HG03575 (cell line): Measurements from ENCODE around the gene CHRM3.

Experiments
- ATAC-seq: cut with Tn5 transposase; IDR thresholded peaks from one replicate; pipeline ENCODE4 v1.9.1; 2021; ENCODE audit not compliant: unreplicated experiment, insufficient number of reproducible peaks, low FRiP score; ENCODE audit errors: extremely low read depth

CHRM3 gene

GRCh38 chr1:239389703-239390102 lies 3.3 kb downstream of the CHRM3 start:
- no peak for ATAC-seq

GRCh38 chr1:239392271-239392670 lies 5.9 kb downstream of the CHRM3 start:
- no peak for ATAC-seq

- no peak for ATAC-seq
Measured at GRCh38 chr1:239394107-239394506, 7.7 kb downstream of the CHRM3 start.

- no peak for ATAC-seq
Measured at GRCh38 chr1:239413916-239414315, 27.5 kb downstream of the CHRM3 start.

GRCh38 chr1:239417221-239417620 lies 30.9 kb downstream of the CHRM3 start:
- no peak for ATAC-seq

- ATAC-seq: no peak
Measured at GRCh38 chr1:239417986-239418640, 31.7 kb downstream of the CHRM3 start.

GRCh38 chr1:239418681-239419080 lies 32.3 kb downstream of the CHRM3 start:
- ATAC-seq: no peak

GRCh38 chr1:239421811-239422210 lies 35.4 kb downstream of the CHRM3 start:
- no peak for ATAC-seq

GRCh38 chr1:239422818-239423217 lies 36.5 kb downstream of the CHRM3 start:
- ATAC-seq: no peak

- ATAC-seq: no peak
Measured at GRCh38 chr1:239426821-239427475, 40.6 kb downstream of the CHRM3 start.

GRCh38 chr1:239427712-239428111 lies 41.3 kb downstream of the CHRM3 start:
- no peak for ATAC-seq

GRCh38 chr1:239428120-239428710 lies 41.8 kb downstream of the CHRM3 start:
- no peak for ATAC-seq

- ATAC-seq: no peak
Measured at GRCh38 chr1:239429163-239429562, 42.8 kb downstream of the CHRM3 start.

- no peak for ATAC-seq
Measured at GRCh38 chr1:239432255-239432654, 45.9 kb downstream of the CHRM3 start.

GRCh38 chr1:239434181-239434580 lies 47.8 kb downstream of the CHRM3 start:
- no peak for ATAC-seq
